Measurements from ENCODE around the gene SLC19A1. TPM values are rescaled to one million over a fixed set of nuclear protein-coding genes. Genes with fewer than 3 reads are reported as not detected.

The SLC19A1 gene
- total RNA-seq, 3 donors from 2014 or later = 5.6 to 6.7 (median 6.6) TPM

- TF ChIP-seq POLR2A (IDR thresholded peaks at IDR 0.05) = no peak
- TF ChIP-seq, protein P1, sequence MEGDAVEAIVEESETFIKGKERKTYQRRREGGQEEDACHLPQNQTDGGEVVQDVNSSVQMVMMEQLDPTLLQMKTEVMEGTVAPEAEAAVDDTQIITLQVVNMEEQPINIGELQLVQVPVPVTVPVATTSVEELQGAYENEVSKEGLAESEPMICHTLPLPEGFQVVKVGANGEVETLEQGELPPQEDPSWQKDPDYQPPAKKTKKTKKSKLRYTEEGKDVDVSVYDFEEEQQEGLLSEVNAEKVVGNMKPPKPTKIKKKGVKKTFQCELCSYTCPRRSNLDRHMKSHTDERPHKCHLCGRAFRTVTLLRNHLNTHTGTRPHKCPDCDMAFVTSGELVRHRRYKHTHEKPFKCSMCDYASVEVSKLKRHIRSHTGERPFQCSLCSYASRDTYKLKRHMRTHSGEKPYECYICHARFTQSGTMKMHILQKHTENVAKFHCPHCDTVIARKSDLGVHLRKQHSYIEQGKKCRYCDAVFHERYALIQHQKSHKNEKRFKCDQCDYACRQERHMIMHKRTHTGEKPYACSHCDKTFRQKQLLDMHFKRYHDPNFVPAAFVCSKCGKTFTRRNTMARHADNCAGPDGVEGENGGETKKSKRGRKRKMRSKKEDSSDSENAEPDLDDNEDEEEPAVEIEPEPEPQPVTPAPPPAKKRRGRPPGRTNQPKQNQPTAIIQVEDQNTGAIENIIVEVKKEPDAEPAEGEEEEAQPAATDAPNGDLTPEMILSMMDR (IDR thresholded peaks at IDR 0.05) = no peak
- no peak for TF ChIP-seq POLR2AphosphoS5 (IDR thresholded peaks at IDR 0.05)
- no peak overlapping the region for H3K4me3 ChIP-seq
- peaks cover 14 to 20% of the 10 kb centered on the region in 2 donors for H3K9me3 ChIP-seq
- DNase-seq (ENCODE audit: low spot score in 2 of 2) = no peak
- no peaks in the 10 kb centered on the region for H3K36me3 ChIP-seq
- H3K27me3 ChIP-seq = no peaks in the 10 kb centered on the region
- no peaks in the 10 kb centered on the region for H3K4me1 ChIP-seq
- intact Hi-C loops (cut with DNase I; ENCODE audit: low total_unique reads) = no loop called here
- H3K27ac ChIP-seq = no peak overlapping the region
Observed at GRCh38 chr21:45521241-45521640, 21.0 kb downstream of the SLC19A1 start.

GRCh38 chr21:45519182-45519581 lies 23.1 kb downstream of the SLC19A1 start:
- Histone ChIP-seq H3K9me3 (peaks cover 14 to 20% of the 10 kb centered on the region in 2 donors), H3K27ac (no peak overlapping the region), H3K36me3 (no peaks in the 10 kb centered on the region), H3K4me3 (no peak overlapping the region), H3K4me1 (peaks cover 0 to 6% of the 10 kb centered on the region in 2 donors), H3K27me3 (no peaks in the 10 kb centered on the region)
- intact Hi-C loops (cut with DNase I; ENCODE audit: low total_unique reads) = no loop called here
- TF ChIP-seq, protein P1 (IDR thresholded peaks at IDR 0.05) = no peak
- TF ChIP-seq POLR2AphosphoS5 (IDR thresholded peaks at IDR 0.05) (no peak), POLR2A (IDR thresholded peaks at IDR 0.05) (no peak)
- DNase-seq (ENCODE audit: low spot score in 2 of 2) = no peak

- Histone ChIP-seq H3K27ac (no peak overlapping the region), H3K27me3 (no peaks in the 10 kb centered on the region), H3K9me3 (peaks cover 14 to 20% of the 10 kb centered on the region in 2 donors), H3K4me1 (peaks cover 0 to 10% of the 10 kb centered on the region in 2 donors), H3K36me3 (no peaks in the 10 kb centered on the region), H3K4me3 (no peak overlapping the region)
- TF ChIP-seq, protein P1 (IDR thresholded peaks at IDR 0.05) = no peak
- TF ChIP-seq POLR2AphosphoS5 (IDR thresholded peaks at IDR 0.05) (no peak), POLR2A (IDR thresholded peaks at IDR 0.05) (no peak)
- intact Hi-C loops (cut with DNase I; ENCODE audit: low total_unique reads) = no loop called here
- no peak for DNase-seq (ENCODE audit: low spot score in 2 of 2)
Observed at GRCh38 chr21:45518742-45519141, 23.5 kb downstream of the SLC19A1 start.

GRCh38 chr21:45517249-45518065 lies 24.8 kb downstream of the SLC19A1 start:
- Histone ChIP-seq H3K27ac (no peak overlapping the region), H3K27me3 (no peaks in the 10 kb centered on the region), H3K9me3 (peaks cover 11 to 20% of the 10 kb centered on the region in 2 donors), H3K36me3 (no peaks in the 10 kb centered on the region), H3K4me1 (peaks cover 0 to 20% of the 10 kb centered on the region in 2 donors), H3K4me3 (no peak overlapping the region)
- DNase-seq (ENCODE audit: low spot score in 2 of 2) = no peak
- intact Hi-C loops (cut with DNase I; ENCODE audit: low total_unique reads) = no loop called here
- TF ChIP-seq, protein P1 (IDR thresholded peaks at IDR 0.05) = no peak
- TF ChIP-seq POLR2A (IDR thresholded peaks at IDR 0.05) (no peak), POLR2AphosphoS5 (IDR thresholded peaks at IDR 0.05) (no peak)

- Histone ChIP-seq H3K9me3 (peaks cover 6 to 20% of the 10 kb centered on the region in 2 donors), H3K27me3 (no peaks in the 10 kb centered on the region), H3K36me3 (no peaks in the 10 kb centered on the region), H3K27ac (no peak overlapping the region), H3K4me3 (no peak overlapping the region), H3K4me1 (peaks cover 0 to 20% of the 10 kb centered on the region in 2 donors)
- TF ChIP-seq POLR2A (IDR thresholded peaks at IDR 0.05) = no peak
- TF ChIP-seq POLR2AphosphoS5 (IDR thresholded peaks at IDR 0.05) = no peak
- TF ChIP-seq, protein P1 (IDR thresholded peaks at IDR 0.05) = no peak
- no peak for DNase-seq (ENCODE audit: low spot score in 2 of 2)
- intact Hi-C loops (cut with DNase I; ENCODE audit: low total_unique reads) = no loop called here
Observed at GRCh38 chr21:45516671-45517151, 25.5 kb downstream of the SLC19A1 start.
